H9 (cell line): Measurements from ENCODE around the gene CYP2D6. TPM values are rescaled to one million over a fixed set of nuclear protein-coding genes. Genes with fewer than 3 reads are reported as not detected.

Experiments
- DNase-seq: peaks from one replicate; pipeline ENCODE4 v3.0.0-alpha.2; 2017
- H2AFZ ChIP-seq: one replicate; pipeline ENCODE4 v1.6.1; 2013; ENCODE audit warnings: mild to moderate bottlenecking, low read length, control low read depth, moderate library complexity
- H2AK5ac ChIP-seq: 2 replicates; pipeline ENCODE4 v1.6.1; 2013; ENCODE audit warnings: low read length, control low read depth, mixed read lengths; ENCODE audit not compliant: insufficient read length
- H2BK120ac ChIP-seq: one replicate; pipeline ENCODE4 v1.6.1; 2013; ENCODE audit warnings: low read depth, mild to moderate bottlenecking, low read length, control low read depth, inconsistent platforms; ENCODE audit not compliant: poor library complexity, severe bottlenecking
- H2BK12ac ChIP-seq: 2 replicates; pipeline ENCODE4 v1.6.1; 2013; ENCODE audit warnings: low read length, control low read depth, mixed read lengths, low read depth; ENCODE audit not compliant: insufficient read length
- H2BK15ac ChIP-seq: 2 replicates; pipeline ENCODE4 v1.6.1; 2013; ENCODE audit warnings: low read depth, low read length, control low read depth
- H2BK20ac ChIP-seq: one replicate; pipeline ENCODE4 v1.6.1; 2013; ENCODE audit warnings: low read depth, mild to moderate bottlenecking, low read length, control low read depth, inconsistent platforms; ENCODE audit not compliant: poor library complexity, severe bottlenecking
- H2BK5ac ChIP-seq: 2 replicates; pipeline ENCODE4 v1.6.1; 2013; ENCODE audit warnings: low read length, control low read depth, mixed read lengths; ENCODE audit not compliant: insufficient read length
- H3K14ac ChIP-seq: 2 replicates; pipeline ENCODE4 v1.6.1; 2013; ENCODE audit warnings: low read length, control low read depth; ENCODE audit not compliant: insufficient read depth
- H3K18ac ChIP-seq: 2 replicates; pipeline ENCODE4 v1.6.1; 2013; ENCODE audit warnings: low read depth, mild to moderate bottlenecking, mixed read lengths, low read length, control low read depth; ENCODE audit not compliant: insufficient read length
- H3K23ac ChIP-seq: 2 replicates; pipeline ENCODE4 v1.6.1; 2013; ENCODE audit warnings: low read length, control low read depth, mixed read lengths, low read depth; ENCODE audit not compliant: insufficient read length
- H3K23me2 ChIP-seq: 2 replicates; pipeline ENCODE4 v1.6.1; 2013; ENCODE audit warnings: low read depth, mild to moderate bottlenecking, mixed read lengths, low read length, control low read depth; ENCODE audit not compliant: insufficient read length, poor library complexity, severe bottlenecking
- H3K27ac ChIP-seq: 2 replicates; pipeline ENCODE4 v1.5.1; 2013; ENCODE audit warnings: low read length, control low read depth, mixed read lengths, low read depth; ENCODE audit not compliant: insufficient read length
- H3K27me3 ChIP-seq: 2 replicates; pipeline ENCODE4 v1.6.1; 2013; ENCODE audit warnings: low read length, control low read depth, inconsistent platforms; ENCODE audit not compliant: insufficient read depth
- H3K4ac ChIP-seq: 2 replicates; pipeline ENCODE4 v1.6.1; 2013; ENCODE audit warnings: low read depth, mild to moderate bottlenecking, control low read depth, inconsistent platforms, low read length, moderate library complexity
- H3K4me1 ChIP-seq: 2 replicates; pipeline ENCODE4 v1.6.1; 2013; ENCODE audit warnings: low read length, control low read depth, inconsistent platforms; ENCODE audit not compliant: insufficient read depth
- H3K4me2 ChIP-seq: 2 replicates; pipeline ENCODE4 v1.6.1; 2013; ENCODE audit warnings: low read length, control low read depth, mixed read lengths; ENCODE audit not compliant: insufficient read length, insufficient read depth
- H3K56ac ChIP-seq: 2 replicates; pipeline ENCODE4 v1.6.1; 2013; ENCODE audit warnings: low read depth, mild to moderate bottlenecking, mixed read lengths, low read length, control low read depth; ENCODE audit not compliant: insufficient read length
- H3K79me1 ChIP-seq: 2 replicates; pipeline ENCODE4 v1.6.1; 2013; ENCODE audit warnings: low read depth, mild to moderate bottlenecking, moderate library complexity, low read length, control low read depth, inconsistent platforms; ENCODE audit not compliant: insufficient read depth, poor library complexity, severe bottlenecking
- H3K79me2 ChIP-seq: 2 replicates; pipeline ENCODE4 v1.6.1; 2013; ENCODE audit warnings: low read length, control low read depth, inconsistent platforms; ENCODE audit not compliant: insufficient read depth
- H3K9ac ChIP-seq: 2 replicates; pipeline ENCODE4 v1.6.1; 2013; ENCODE audit warnings: low read length, control low read depth, mixed read lengths; ENCODE audit not compliant: insufficient read length; ENCODE audit errors: extremely low read depth
- H3K9me3 ChIP-seq: one replicate; pipeline ENCODE4 v1.6.1; 2013; ENCODE audit warnings: low read depth, low read length, inconsistent platforms; ENCODE audit not compliant: control insufficient read depth
- H3T11ph ChIP-seq: one replicate; pipeline ENCODE4 v1.6.1; 2013; ENCODE audit warnings: mild to moderate bottlenecking, low read length, control low read depth, inconsistent platforms
- H4K20me1 ChIP-seq: one replicate; pipeline ENCODE4 v1.6.1; 2013; ENCODE audit not compliant: control insufficient read depth, insufficient read length, insufficient read depth
- H4K5ac ChIP-seq: 2 replicates; pipeline ENCODE4 v1.6.1; 2013; ENCODE audit warnings: low read depth, mild to moderate bottlenecking, mixed read lengths, low read length, control low read depth; ENCODE audit not compliant: insufficient read length
- H4K8ac ChIP-seq: replicated peaks from 2 replicates; pipeline ENCODE4 v1.6.1; 2013; ENCODE audit warnings: low read length, control low read depth, mixed read lengths, low read depth; ENCODE audit not compliant: insufficient read length
- H4K91ac ChIP-seq: 2 replicates; pipeline ENCODE4 v1.6.1; 2013; ENCODE audit warnings: low read depth, mild to moderate bottlenecking, moderate library complexity, mixed read lengths, low read length, control low read depth; ENCODE audit not compliant: insufficient read length
- H3K27ac Mint-ChIP-seq, 3 experiments: 2 replicates in 2 of 3; 3 replicates in 1 of 3; pipeline ENCODE4 v1.8.0; 2020 to 2021; ENCODE audit warnings: mixed read lengths in 3 of 3, mild to moderate bottlenecking in 1 of 3, moderate library complexity in 1 of 3
- H3K27me3 Mint-ChIP-seq: 2 replicates; pipeline ENCODE4 v1.8.0; 2021; ENCODE audit warnings: low read depth, mild to moderate bottlenecking, moderate library complexity, mixed read lengths
- H3K36me3 Mint-ChIP-seq, 3 experiments: 2 replicates in 2 of 3; 3 replicates in 1 of 3; pipeline ENCODE4 v1.8.0; 2020 to 2021; ENCODE audit warnings: low read depth in 3 of 3, mixed read lengths in 3 of 3; ENCODE audit not compliant: insufficient read depth in 1 of 3
- H3K4me1 Mint-ChIP-seq, 2 experiments: 2 replicates each; pipeline ENCODE4 v1.8.0; 2020; ENCODE audit warnings: mixed read lengths in 2 of 2
- H3K4me3 Mint-ChIP-seq, 2 experiments: 2 replicates in 1 of 2; 3 replicates in 1 of 2; pipeline ENCODE4 v1.8.0; 2020 to 2021; ENCODE audit warnings: mild to moderate bottlenecking in 2 of 2, mixed read lengths in 2 of 2, moderate library complexity in 1 of 2
- H3K9me3 Mint-ChIP-seq, 2 experiments: 2 replicates in 1 of 2; 3 replicates in 1 of 2; pipeline ENCODE4 v1.8.0; 2020; ENCODE audit warnings: mild to moderate bottlenecking in 2 of 2, mixed read lengths in 2 of 2, moderate library complexity in 1 of 2
- WGBS: extraction: QIAGEN DNeasy Blood & Tissue Kit; methylation state at CpG from one replicate; pipeline ENCODE4 v1.1.7; 2013; ENCODE audit warnings: missing lambda C conversion rate, low lambda C conversion rate, mixed read lengths; ENCODE audit not compliant: insufficient read length; ENCODE audit errors: extremely low coverage; 5-methylcytosine and 5-hydroxymethylcytosine counted together
- total RNA-seq: library from RNA; stranded (reverse); gene quantifications from 2 replicates; pipeline ENCODE4 v1.2.1, GENCODE V29; 2021
- TF ChIP-seq, protein P1 (sequence below): fragments of 200-600 bp; sonication (generic); conservative IDR thresholded peaks from 3 replicates; pipeline ENCODE4 v1.8.0; 2021; ENCODE audit warnings: antibody characterized with exemption, mild to moderate bottlenecking

The CYP2D6 gene
- total RNA-seq, 1 experiment from 2014 or later, result 2.3 TPM

DNA sequence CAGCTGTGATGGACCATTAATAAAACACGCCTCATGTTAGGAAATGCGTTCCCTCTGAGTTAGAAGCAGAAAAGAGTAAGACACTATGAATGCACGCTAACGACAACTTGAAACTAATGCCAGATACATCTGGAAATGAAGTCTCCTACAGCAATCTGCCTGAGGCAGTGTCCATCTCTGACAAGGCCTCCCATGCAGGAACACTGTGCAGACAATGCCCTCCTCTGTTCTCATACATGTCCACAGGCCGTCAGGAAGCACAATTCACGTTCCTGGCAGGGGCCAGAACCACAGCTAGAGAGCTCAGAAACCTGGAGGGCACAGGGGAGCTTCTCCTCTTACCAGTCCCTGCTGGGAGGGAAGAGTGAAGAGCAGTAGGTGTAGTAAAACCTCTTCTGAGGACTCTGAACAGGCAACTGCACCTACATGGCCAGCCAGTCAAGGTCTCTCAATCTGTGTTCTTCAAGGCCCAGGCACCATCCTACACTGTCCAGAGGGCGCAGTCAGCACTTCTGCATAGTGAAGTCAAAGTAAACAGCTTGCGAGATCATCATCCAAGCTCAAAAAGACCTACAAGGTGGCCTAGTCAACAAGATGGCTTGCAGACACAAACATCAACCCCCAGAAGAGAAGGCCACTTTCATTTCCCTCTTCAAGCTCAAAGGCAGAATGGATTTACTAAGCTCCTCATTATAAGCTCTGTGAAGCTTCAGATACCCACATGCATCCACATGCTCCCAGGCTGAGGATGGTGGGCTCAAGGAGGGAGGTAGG lies 41.5 kb upstream of the CYP2D6 start:
- DNase-seq, result no peak
- Histone ChIP-seq H3K18ac (no peak overlapping the region), H3K9me3 (no peaks in the 10 kb centered on the region), H3K27me3 (no peaks in the 10 kb centered on the region), H3K27ac (no peak overlapping the region), H2BK5ac (no peak overlapping the region), H3K14ac (no peak overlapping the region; the same call in 1 of the 2 replicates), H2BK120ac (no peak overlapping the region), H4K5ac (no peak overlapping the region), H3K23me2 (no peaks in the 10 kb centered on the region), H2BK15ac (no peak overlapping the region), H3K23ac (no peak overlapping the region), H2BK12ac (no peak overlapping the region), H2AK5ac (no peak overlapping the region), H4K8ac (no peak overlapping the region), H3K4me1 (no peaks in the 10 kb centered on the region), H4K91ac (no peak overlapping the region), H3K9ac (no peak overlapping the region), H3K79me2 (0 out of 2 replicates have a peak, but pooled peaks cover 1% of the 10 kb centered on the region), H2AFZ (no peak overlapping the region), H2BK20ac (no peak overlapping the region), H4K20me1 (peaks cover 2% of the 10 kb centered on the region), H3T11ph (no peak overlapping the region), H3K4ac (no peak overlapping the region), H3K79me1 (peaks cover 5% of the 10 kb centered on the region), H3K4me2 (no peak overlapping the region), H3K56ac (no peak overlapping the region)
- Mint-ChIP-seq H3K27ac (no peak overlapping the region), H3K4me1 (peaks cover 22 to 31% of the 10 kb centered on the region in 2 experiments), H3K36me3 (peaks cover 2 to 26% (median 25%) of the 10 kb centered on the region in 3 experiments; a peak in 6 of 7 replicates), H3K4me3 (no peak overlapping the region), H3K27me3 (no peaks in the 10 kb centered on the region), H3K9me3 (no peaks in the 10 kb centered on the region)
- WGBS, result no CpG with 5 or more reads among the region's 8 CpGs
- TF ChIP-seq, protein P1, sequence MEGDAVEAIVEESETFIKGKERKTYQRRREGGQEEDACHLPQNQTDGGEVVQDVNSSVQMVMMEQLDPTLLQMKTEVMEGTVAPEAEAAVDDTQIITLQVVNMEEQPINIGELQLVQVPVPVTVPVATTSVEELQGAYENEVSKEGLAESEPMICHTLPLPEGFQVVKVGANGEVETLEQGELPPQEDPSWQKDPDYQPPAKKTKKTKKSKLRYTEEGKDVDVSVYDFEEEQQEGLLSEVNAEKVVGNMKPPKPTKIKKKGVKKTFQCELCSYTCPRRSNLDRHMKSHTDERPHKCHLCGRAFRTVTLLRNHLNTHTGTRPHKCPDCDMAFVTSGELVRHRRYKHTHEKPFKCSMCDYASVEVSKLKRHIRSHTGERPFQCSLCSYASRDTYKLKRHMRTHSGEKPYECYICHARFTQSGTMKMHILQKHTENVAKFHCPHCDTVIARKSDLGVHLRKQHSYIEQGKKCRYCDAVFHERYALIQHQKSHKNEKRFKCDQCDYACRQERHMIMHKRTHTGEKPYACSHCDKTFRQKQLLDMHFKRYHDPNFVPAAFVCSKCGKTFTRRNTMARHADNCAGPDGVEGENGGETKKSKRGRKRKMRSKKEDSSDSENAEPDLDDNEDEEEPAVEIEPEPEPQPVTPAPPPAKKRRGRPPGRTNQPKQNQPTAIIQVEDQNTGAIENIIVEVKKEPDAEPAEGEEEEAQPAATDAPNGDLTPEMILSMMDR, result no peak
